ENCODE measurements around the gene PRKN.
"Not testable (repeated sequence)": the region's sequence is repeated elsewhere in the genome, so short reads cannot be mapped to it uniquely, and the experiment has no call there.

PRKN gene

GRCh38 chr6:161355696-161356095 lies 1371.9 kb downstream of the PRKN start:
- Histone ChIP-seq H3K27ac (no peak overlapping the region), H3K4me3 (no peak overlapping the region)

GRCh38 chr6:161354956-161355355 lies 1372.6 kb downstream of the PRKN start:
- no peak overlapping the region for H3K27ac ChIP-seq

GRCh38 chr6:161354276-161354840 lies 1373.2 kb downstream of the PRKN start:
- no peak overlapping the region for H3K27ac ChIP-seq

More at GRCh38 chr6:161354956-161355355, 1372.6 kb downstream of the PRKN start:
- no peak overlapping the region for H3K4me3 ChIP-seq

GRCh38 chr6:161353208-161353613 lies 1374.4 kb downstream of the PRKN start:
- H3K27ac ChIP-seq, result no peak overlapping the region
- H3K4me3 ChIP-seq, result no peak overlapping the region

More at GRCh38 chr6:161354276-161354840, 1373.2 kb downstream of the PRKN start:
- no peak overlapping the region for H3K4me3 ChIP-seq

- no peak overlapping the region for H3K27ac ChIP-seq
- no peak overlapping the region for H3K4me3 ChIP-seq
Measured at GRCh38 chr6:161351858-161352257, 1375.7 kb downstream of the PRKN start.

GRCh38 chr6:161349886-161350285 lies 1377.7 kb downstream of the PRKN start:
- Histone ChIP-seq H3K4me3 (no peak overlapping the region), H3K27ac (no peak overlapping the region)

GRCh38 chr6:161348628-161348994 lies 1379.0 kb downstream of the PRKN start:
- Histone ChIP-seq H3K4me3 (no peak overlapping the region), H3K27ac (no peak overlapping the region)

- no peak overlapping the region for H3K4me3 ChIP-seq
Measured at GRCh38 chr6:161347988-161348627, 1379.5 kb downstream of the PRKN start.

GRCh38 chr6:161347125-161347524 lies 1380.4 kb downstream of the PRKN start:
- no peak overlapping the region for H3K27ac ChIP-seq

More at GRCh38 chr6:161347988-161348627, 1379.5 kb downstream of the PRKN start:
- no peak overlapping the region for H3K27ac ChIP-seq

GRCh38 chr6:161346717-161347116 lies 1380.8 kb downstream of the PRKN start:
- Histone ChIP-seq H3K4me3 (no peak overlapping the region), H3K27ac (no peak overlapping the region)

More at GRCh38 chr6:161347125-161347524, 1380.4 kb downstream of the PRKN start:
- H3K4me3 ChIP-seq, result no peak overlapping the region

GRCh38 chr6:161344626-161345025 lies 1382.9 kb downstream of the PRKN start:
- H3K4me3 ChIP-seq, result no peak overlapping the region
- H3K27ac ChIP-seq, result no peak overlapping the region

GRCh38 chr6:161342039-161342438 lies 1385.5 kb downstream of the PRKN start:
- no peak overlapping the region for H3K27ac ChIP-seq

GRCh38 chr6:161341638-161342037 lies 1385.9 kb downstream of the PRKN start:
- H3K4me3 ChIP-seq, result no peak overlapping the region
- H3K27ac ChIP-seq, result no peak overlapping the region

More at GRCh38 chr6:161342039-161342438, 1385.5 kb downstream of the PRKN start:
- H3K4me3 ChIP-seq, result no peak overlapping the region

GRCh38 chr6:161338015-161338414 lies 1389.6 kb downstream of the PRKN start:
- Histone ChIP-seq H3K4me3 (no peak overlapping the region), H3K27ac (no peak overlapping the region)

- Histone ChIP-seq H3K4me3 (no peak overlapping the region), H3K27ac (no peak overlapping the region)
Measured at GRCh38 chr6:161336479-161336878, 1391.1 kb downstream of the PRKN start.

- no peak overlapping the region for H3K27ac ChIP-seq
- H3K4me3 ChIP-seq, result no peak overlapping the region
Measured at GRCh38 chr6:161333410-161333809, 1394.2 kb downstream of the PRKN start.

- not testable (repeated sequence) for H3K27ac ChIP-seq, H3K4me3 ChIP-seq
Measured at GRCh38 chr6:161331402-161332081, 1396.0 kb downstream of the PRKN start.

GRCh38 chr6:161327360-161327953 lies 1400.1 kb downstream of the PRKN start:
- Histone ChIP-seq H3K27ac (no peak overlapping the region), H3K4me3 (no peak overlapping the region)

GRCh38 chr6:161319231-161319630 lies 1408.3 kb downstream of the PRKN start:
- H3K4me3 ChIP-seq, result no peak overlapping the region

GRCh38 chr6:161318456-161318855 lies 1409.1 kb downstream of the PRKN start:
- H3K4me3 ChIP-seq, result no peak overlapping the region

More at GRCh38 chr6:161319231-161319630, 1408.3 kb downstream of the PRKN start:
- H3K27ac ChIP-seq, result no peak overlapping the region

GRCh38 chr6:161316531-161316930 lies 1411.0 kb downstream of the PRKN start:
- Histone ChIP-seq H3K4me3 (no peak overlapping the region), H3K27ac (no peak overlapping the region)

More at GRCh38 chr6:161318456-161318855, 1409.1 kb downstream of the PRKN start:
- no peak overlapping the region for H3K27ac ChIP-seq
